Stimulated activated CD4-positive, alpha-beta T cell treated with anti-CD3 and anti-CD28 coated beads, Interleukin-4, amount 100 ng/mL, for 1 hour (primary cell): ENCODE measurements around the gene MAPKAPK2.
"Not testable (repeated sequence)": the region's sequence is repeated elsewhere in the genome, so short reads cannot be mapped to it uniquely, and the experiment has no call there.

Experiments
- DNase-seq: peaks from one replicate; pipeline ENCODE4 v3.0.0-alpha.2; 2020

MAPKAPK2 gene

DNA sequence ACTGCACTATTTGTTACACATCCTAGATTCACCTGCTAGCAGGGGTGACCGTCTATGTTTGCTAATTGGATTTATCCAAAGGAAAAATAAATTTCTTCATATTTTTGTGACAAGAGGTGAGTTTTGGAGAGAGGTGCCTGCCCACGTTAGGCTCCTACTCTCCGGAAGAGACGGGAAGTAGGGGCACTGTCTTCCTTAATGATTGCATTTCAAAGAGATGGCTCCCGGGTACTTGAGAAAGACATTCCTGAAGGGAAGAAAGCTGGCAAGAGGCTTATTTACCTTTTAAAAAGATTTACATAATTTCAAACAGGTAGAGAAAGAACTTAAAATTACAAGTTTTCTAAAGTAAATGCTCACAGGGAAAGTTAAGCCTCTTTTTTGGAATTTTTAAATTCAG lies 67.2 kb downstream of the MAPKAPK2 start:
- no peak for DNase-seq

DNA sequence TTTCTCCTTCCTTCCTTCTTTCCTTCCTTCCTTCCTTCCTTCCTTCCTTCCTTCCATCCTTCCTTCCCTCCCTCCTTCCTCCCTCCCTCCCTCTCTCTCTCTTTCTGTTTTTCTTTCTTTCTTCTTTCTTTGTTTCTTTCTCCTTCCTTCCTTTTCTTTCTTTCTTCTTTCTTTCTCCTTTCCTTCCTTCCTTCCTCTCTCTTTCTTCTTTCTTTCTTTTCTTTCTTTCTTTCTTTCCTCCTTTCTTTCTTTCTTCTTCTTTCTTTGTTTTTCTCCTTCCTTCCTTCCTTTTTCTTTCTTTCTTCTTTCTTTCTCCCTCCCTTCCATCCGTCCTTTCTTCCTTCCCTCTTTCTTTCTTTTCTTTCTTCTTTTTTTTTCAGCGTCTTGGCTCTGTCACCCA lies 67.8 kb downstream of the MAPKAPK2 start:
- DNase-seq: no peak

DNA sequence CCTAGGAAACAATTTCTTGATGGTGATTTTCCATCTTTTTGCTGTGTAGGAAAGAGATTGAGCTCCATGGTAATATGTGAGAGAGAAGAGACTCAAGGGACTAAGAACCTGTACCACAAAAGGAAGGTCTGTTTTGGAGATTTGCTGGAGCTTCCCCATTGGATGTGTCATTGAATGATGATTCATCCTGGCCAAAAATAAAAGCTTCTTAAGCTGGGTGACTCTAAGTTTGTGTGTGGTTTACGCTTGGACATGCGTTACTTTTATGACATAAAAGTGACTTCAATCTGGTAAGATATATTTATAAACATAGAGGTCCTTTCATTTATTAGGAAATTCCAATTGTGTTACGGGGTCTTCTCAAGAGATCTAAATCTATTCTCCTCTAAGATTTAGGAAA lies 68.4 kb downstream of the MAPKAPK2 start:
- no peak for DNase-seq

DNA sequence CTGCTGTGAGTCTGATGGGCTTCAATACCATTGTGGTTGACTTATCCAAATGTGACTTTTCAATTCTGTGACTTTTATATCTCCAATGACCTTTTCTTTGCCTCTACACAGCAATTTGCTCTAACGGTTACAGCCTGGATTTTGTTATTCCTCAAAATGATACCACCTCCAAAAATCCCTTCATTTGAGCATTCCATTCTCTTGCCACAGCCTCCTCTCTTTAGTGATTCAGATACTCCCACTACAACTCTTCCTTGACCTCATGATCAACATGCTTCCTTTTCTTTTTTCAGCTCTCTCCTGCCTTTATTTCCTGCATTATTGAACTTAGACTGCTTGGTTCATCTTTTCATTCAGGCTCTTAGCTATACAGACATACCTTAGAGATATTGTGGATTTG lies 69.3 kb downstream of the MAPKAPK2 start:
- no peak for DNase-seq

DNA sequence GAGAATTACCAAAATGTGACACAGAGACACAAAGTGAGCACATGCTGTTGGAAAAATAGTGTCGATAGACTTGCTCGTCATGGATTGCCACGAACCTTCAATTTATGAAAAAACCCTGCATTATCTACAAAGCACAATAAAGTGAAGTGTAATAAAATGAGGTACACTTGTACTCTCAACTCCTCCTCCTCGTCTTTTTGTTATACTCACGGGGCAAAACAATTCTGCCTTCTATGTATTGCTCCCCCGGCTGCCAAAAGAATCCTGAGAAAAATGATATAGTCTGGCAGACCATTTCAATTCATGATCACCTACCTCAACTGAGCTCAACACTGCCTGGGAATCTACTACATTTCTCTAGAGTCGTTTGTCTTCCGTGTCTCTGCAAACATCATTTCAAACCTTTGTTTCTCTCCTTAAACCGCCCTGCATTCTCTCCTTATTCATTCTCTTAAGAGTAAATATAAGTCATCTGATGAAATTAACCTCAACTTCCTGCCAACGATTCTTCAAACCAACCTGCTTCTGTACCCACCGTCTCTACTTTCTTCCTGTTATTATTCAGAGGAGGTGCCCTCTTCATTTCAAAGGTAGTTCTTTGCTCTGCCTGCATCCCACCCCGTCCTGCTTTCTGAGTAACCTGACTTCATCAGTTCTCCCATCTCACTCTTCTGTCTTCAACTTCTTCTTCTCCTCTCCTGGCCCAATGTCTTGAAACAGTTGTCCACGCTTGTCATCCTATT lies 73.0 kb downstream of the MAPKAPK2 start:
- no peak for DNase-seq

DNA sequence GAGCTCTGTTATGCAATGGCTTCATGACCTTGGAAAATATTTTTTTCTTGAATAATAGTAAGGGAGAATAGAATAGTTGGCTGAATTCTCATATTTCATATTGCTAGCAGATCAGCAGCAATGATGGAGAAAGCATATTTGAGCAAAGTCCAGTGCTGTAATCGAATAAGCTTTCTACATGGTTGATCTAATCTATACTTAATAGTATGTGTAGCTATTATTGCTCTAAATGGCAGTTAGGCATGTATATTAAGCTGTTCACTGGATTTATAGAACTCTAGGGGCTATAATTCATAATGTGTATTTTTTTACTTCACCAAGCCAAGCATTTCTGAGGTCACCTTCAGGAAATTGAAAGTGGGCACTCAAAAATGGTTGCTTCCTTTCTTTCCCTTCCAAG lies 75.9 kb downstream of the MAPKAPK2 start:
- DNase-seq: no peak

DNA sequence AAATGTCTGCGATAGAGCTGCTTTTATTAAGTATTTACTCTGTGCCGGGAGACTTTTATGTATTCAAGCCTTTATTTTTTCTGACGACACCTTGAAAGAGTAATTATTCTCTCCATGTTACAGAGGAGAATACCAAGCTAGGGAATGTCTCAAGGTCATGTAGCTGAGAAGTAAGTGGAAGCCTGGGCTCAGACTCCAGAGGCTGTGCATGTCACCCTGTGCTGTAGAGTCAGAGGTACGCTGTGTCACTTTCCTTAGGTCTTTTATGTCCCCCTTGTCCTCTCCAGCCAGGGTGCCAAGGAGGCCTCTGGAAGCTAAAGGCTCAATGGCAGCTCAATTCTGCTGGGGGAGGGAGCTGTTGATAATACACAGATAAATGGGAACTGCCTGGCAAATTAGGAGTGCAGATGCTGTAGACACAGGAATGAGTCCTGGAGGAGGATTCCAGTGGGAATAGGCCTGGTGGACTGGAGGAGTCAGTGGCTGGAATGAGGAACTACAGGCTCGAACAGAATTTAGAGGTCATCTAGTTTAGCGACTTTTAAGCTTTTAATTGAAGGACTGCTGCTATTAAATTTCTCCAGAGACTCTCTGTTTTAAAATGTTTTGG lies 76.6 kb downstream of the MAPKAPK2 start:
- DNase-seq: no peak

DNA sequence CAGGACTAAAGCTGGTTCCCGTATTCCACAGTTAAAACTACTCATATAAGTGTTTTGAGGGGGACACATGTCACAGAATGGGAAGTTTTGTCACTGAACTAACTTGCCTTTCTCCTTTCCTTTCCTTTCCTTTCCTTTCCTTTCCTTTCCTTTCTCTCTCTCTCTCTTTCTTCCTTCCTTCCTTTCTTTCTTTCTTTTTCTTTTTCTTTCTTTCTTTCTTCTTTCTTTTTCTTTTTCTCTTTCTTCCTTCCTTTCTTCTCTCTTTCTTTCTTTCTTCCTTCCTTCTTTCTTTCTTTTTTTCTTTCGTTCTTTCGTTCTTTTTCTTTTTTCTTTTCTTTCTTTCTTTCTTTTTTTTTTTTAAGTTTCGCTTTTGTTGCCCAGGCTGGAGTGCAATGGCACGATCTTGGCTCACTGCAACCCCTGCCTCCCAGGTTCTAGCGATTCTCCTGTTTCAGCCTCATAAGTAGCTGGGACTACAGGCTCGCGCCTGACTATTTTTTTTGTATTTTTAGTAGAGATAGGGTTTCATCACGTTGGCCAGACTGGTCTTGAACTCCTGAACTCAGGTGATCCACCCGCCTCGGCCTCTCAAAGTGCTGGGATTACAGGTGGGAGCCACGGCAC lies 78.1 kb downstream of the MAPKAPK2 start:
- DNase-seq: not testable (repeated sequence)

DNA sequence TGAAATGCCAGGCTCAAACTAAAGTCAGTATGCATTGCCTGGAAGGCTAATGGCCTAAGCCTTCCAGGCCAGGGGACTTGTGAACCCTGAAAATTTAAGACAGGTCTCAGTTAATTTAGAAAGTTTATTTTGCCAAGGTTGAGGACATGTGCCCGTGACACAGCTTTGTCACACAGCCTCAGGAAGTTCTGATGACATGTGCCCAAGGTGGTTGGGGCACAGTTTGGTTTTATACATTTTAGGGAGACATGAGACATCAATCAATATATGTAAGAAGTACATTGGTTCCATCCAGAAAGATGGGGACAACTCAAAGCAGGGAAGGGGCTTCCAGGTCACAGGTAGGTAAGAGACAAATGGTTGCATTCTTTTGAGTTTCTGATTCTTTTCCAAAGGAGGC lies 81.1 kb downstream of the MAPKAPK2 start:
- DNase-seq: not testable (repeated sequence)

DNA sequence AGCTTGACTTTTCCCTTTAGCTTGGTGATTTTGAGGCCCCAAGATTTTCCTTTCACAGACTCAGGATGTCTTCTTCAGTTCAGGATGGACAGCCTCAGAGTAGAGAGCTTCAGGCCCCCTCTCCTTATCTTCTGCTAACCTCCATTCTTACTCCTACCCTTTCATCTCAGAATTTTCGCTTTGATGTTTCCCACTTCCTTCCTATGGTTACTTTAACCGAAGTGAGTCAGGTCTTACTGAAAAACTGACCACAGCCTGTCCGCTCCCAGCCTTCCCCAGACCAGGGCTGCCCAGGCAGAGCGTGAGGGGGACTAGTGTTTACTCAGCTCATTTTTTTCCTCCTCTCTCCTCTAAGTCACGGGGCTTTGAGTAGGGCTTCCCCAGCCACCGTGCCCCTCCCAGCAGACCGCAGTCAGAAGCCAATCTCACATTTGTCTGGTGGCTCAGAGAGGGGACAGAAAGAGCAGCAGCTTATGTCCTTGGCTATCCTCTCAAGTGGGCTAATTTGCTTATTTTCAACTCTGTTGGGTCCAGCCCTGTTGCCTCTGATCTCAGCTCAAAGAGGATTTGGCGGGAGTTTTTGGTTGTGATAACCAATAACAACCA lies 81.6 kb downstream of the MAPKAPK2 start:
- peak; percentile 59 for DNase-seq

DNA sequence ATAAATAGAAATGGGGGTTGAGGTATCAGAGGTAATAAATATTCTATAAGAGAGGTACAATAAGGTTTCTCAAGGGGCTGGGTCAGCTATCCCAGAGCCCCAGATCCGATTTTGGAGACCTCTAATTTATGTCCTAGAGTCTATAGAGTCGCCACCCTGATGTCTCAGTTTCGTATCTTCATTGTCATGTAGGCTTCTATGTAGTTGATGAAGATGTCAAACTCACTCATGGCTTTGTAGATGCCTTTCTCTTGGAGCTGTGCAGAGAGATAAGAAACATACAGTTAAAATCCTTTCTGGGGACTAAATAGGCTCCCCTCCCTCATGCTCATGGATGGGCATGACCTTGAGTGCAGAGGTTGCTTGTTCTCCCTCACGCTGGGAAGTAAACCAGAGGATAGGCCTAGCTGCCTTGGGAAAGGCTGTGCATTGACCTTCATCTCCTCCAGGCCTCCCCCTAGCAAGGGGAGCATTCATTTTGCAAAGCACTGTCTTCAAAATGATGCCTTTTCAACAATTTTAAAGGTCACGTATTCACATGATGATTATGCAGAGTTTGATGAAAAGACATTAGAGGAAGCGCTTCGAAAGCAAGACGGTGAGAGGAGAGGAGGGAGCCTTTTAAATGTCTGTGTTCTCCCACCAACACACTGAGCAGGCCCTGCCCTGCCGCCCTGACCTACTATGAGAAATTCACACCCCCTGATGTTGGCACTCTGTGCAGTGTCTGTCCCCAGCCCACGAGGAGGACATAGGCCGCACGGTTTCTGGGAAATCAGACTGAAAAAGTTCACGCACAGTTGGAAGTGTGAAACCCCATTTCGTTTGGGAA lies 84.0 kb downstream of the MAPKAPK2 start:
- no peak for DNase-seq

DNA sequence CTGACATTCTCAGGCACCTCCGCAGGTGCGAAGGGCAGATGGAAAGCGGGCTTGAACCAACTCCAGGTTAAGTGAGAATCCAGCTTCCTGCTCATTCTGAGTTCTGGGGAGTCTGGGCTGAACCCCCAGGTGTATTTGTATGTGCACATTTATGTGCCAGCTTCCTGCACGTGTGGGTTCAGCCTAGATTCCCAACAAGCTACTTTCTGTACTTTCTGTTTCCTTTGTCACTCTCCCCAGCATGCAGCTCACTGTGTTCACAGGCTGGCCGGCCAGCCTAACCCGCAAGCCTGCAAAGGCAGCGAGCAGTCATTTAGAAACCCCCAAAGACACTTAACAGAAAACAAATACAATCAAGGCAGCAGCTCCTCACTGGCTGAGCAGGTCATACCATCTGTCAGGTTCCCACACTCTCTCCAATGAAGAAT lies 84.6 kb downstream of the MAPKAPK2 start:
- peak; percentile 38 for DNase-seq

DNA sequence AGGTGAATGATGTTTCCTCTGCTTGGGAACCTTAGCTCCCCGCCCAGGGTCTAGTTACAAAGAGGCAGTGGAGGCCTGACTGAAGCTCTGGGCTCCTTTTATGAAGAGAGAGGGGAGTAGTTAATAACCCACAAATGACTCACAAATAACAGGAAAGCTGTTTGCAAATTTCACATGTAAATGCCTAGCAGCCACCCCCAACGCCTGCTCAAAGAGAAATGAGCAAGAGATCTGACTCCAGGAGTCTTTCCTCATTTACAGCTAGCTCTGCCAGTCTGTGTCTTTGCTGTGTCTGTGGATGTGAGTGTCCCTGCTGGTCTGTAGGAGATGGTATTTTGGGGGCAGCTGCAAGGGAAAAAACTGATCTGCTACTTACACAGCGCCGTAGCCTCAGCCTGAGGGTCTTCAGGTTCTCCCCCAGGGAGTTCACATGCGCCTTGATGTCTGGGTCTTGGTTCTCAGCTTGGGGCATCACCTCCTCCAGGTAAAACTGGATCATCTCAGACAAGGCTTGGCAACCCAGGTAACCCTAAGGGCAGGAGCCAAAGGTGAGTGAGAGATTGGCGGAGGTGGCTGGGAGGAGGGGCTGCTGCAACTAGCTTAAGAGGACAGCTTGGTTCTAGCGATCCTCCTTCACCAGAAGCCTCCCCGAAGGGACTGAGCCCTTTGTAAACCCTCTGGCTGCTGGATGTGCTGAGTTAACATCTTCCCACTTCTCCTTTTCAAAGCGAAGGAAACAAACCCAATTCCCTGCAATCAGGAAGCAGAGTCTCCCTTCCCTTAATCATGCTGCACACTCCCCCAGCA lies 86.0 kb downstream of the MAPKAPK2 start, which contains the start of gene IL19:
TSS of gene IL19 (plus strand) at position 243 of the 807 bp plus-strand sequence. CDS start 65,890 bp downstream, outside the sequence.
- peak; percentile 24 for DNase-seq

DNA sequence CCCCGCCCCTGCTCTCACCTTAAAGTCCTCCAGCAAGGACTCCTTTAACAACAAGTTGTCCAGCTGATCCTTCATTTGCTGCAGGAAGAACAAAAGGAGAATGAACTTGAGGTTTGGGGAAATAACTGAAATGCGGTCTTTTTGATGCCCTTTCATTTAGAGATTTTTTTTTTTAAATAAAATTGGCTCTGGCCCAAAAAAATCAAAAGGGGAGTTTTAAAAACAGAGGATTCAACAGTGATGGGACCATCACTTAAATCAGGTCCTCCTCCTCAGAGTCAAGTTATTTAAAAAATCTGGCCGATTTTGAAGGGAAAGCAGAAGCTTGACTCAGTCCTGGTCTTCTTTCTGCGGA lies 86.6 kb downstream of the MAPKAPK2 start:
- DNase-seq: no peak

DNA sequence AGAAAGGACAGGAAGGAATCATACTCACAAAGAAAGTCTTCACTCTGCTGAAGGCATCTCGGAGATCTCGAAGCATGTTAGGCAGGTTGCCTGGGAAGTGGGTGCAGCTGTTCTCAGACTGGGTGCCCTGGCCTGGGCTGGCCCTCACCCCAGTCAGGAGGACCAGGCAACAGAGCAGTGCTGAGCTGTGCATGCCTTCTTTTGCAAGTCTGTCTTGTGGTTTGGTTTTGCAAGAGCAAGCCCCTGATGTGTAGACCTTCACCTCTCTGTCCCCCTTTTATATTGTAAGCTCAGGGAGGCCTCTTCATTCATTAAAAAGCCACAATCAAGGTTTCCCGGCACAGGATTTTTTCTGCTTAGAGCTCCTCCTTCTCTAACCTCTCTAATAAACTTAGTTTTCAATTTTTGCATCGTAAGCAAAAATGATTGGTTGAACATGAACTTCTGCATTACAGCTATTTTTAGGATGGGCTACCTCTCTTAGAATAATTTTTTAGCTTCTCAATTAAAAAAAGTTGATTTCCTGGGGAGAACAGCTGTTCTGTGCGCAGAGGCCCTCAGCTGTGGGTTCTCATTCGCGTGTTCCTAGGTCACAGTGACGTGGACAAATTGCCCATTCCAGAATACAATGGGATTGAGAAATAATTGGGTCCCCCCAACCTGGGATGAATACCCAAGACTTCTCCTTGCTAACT lies 87.7 kb downstream of the MAPKAPK2 start, which contains the start of gene IL10:
TSS of gene IL10 (minus strand) at position 252 of the 695 bp plus-strand sequence. CDS start at position 193, 59 bp downstream.
- DNase-seq: no peak

DNA sequence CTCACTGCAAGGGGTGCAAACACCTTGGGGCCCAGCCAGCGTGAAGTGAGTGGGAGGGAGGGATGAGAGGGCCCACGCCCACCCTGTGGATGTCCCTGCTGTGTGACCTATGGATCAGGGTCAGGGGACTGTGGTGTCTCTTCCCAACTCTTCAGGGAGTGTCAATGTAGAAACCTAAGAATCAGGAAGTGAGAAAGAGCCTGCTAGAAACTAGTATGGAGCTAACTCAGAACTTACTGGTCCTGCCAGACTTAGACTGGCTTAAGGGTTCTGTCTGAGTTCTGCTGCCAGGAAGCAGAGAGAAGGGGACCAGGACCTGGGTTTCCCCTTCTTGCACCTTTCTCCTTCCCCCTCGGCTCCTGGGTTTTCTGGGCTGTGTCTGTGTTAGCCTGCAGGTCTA lies 89.4 kb downstream of the MAPKAPK2 start:
- no peak for DNase-seq

DNA sequence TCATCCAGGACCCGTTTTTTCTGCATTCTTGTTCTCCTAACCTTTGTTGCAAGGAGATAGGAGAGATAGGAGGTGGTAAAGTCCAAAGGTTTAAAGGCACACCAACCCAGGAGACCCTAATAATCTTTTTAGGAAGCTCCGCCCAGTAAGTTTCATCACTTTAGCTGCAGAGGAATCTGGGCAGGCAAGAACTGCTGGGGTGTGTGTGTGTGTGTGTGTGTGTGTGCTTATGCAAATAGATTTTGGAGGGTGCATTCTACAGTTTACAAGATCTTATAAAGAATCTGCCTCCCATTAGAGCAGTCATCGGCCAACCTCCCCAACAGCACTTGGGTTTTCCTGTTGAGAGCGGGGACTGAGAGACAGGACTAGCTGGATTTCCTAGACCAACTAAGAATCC lies 91.5 kb downstream of the MAPKAPK2 start:
- DNase-seq: no peak

DNA sequence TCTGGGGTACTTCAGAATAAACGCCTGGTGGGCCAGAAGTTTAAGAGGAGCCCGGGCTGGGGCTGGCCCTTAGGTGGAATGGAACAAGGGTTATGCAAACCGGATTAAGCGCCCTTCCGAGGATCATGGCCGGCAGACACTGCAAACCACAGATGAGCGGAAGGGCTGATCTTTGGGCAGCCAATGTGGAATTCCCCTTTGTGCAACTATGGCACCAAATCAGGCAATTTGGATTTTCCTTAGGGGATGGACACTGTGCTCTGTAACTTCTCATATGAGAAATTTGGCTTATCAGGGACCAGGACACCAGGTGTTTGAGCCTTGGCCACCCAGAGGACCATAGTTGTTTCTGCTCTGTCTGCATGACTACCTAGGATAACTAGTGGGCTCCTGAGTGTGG lies 93.3 kb downstream of the MAPKAPK2 start:
- no peak for DNase-seq

DNA sequence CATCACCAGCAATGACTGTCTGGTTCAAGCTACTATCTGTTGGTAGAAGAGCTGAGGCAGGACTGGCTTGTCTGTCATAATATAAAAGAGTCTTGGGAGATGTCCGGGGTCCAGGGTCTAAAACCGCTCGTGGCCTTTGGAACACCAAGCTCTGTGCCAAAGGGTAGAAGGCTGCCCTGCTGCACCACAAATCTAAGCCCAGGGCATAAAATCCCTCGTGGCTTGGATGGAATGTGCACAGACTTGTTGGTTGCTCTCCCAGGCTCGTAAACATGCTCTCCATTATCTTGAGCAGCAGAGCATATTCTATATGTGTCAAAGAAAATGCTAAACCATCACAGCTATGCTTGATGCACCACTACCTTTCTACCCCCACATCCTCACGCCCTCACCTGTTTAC lies 94.2 kb downstream of the MAPKAPK2 start:
- not testable (repeated sequence) for DNase-seq

DNA sequence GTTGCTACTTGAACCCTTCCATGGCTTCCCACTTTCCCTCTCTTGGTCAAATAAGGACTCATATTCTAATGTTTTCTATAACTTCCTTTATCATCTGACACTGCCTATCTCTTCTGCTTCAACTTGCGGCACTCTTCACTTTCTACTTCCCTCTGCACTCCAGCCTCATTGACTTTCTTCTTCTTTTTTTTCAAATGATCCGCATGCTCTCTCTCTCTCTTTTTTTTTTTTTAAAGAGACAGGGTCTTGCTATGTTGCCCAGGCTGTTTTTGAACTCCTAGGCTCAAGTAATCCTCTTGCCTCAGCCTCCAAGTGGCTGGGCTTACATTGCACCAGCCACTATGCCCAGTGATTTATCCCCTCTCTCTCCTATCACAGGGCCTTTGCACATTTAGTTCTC lies 94.9 kb downstream of the MAPKAPK2 start:
- DNase-seq: no peak

DNA sequence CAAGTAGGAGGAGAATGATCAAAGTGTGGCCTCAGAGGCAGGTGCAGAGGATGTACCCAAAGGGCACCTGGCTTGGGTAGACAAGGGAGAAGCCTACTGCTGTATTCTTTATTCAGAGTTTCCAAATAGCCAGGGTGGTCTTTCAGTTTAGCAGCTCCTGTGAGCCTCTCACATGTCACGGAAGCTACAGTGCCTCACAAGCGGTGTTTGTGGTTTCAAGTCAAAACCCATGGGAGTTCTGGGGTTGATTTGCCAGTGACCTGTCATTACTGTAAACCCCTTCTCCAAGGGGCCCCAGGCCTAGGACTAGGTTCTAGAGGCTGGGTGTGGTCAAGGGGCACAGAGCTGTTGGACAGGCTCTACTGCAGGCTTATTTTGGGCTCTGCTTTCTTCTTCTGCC lies 97.7 kb downstream of the MAPKAPK2 start:
- no peak for DNase-seq
